H9 (cell line): Measurements from ENCODE around the gene KIF4A. TPM values are rescaled to one million over a fixed set of nuclear protein-coding genes. Genes with fewer than 3 reads are reported as not detected.

Experiments used
- DNase-seq: peaks from one replicate; pipeline ENCODE4 v3.0.0-alpha.2; 2017
- H2AFZ ChIP-seq: one replicate; pipeline ENCODE4 v1.6.1; 2013; ENCODE audit warnings: mild to moderate bottlenecking, low read length, control low read depth, moderate library complexity
- H2AK5ac ChIP-seq: 2 replicates; pipeline ENCODE4 v1.6.1; 2013; ENCODE audit warnings: low read length, control low read depth, mixed read lengths; ENCODE audit not compliant: insufficient read length
- H2BK120ac ChIP-seq: one replicate; pipeline ENCODE4 v1.6.1; 2013; ENCODE audit warnings: low read depth, mild to moderate bottlenecking, low read length, control low read depth, inconsistent platforms; ENCODE audit not compliant: poor library complexity, severe bottlenecking
- H2BK12ac ChIP-seq: 2 replicates; pipeline ENCODE4 v1.6.1; 2013; ENCODE audit warnings: low read length, control low read depth, mixed read lengths, low read depth; ENCODE audit not compliant: insufficient read length
- H2BK15ac ChIP-seq: 2 replicates; pipeline ENCODE4 v1.6.1; 2013; ENCODE audit warnings: low read depth, low read length, control low read depth
- H2BK20ac ChIP-seq: one replicate; pipeline ENCODE4 v1.6.1; 2013; ENCODE audit warnings: low read depth, mild to moderate bottlenecking, low read length, control low read depth, inconsistent platforms; ENCODE audit not compliant: poor library complexity, severe bottlenecking
- H2BK5ac ChIP-seq: 2 replicates; pipeline ENCODE4 v1.6.1; 2013; ENCODE audit warnings: low read length, control low read depth, mixed read lengths; ENCODE audit not compliant: insufficient read length
- H3K14ac ChIP-seq: 2 replicates; pipeline ENCODE4 v1.6.1; 2013; ENCODE audit warnings: low read length, control low read depth; ENCODE audit not compliant: insufficient read depth
- H3K18ac ChIP-seq: 2 replicates; pipeline ENCODE4 v1.6.1; 2013; ENCODE audit warnings: low read depth, mild to moderate bottlenecking, mixed read lengths, low read length, control low read depth; ENCODE audit not compliant: insufficient read length
- H3K23ac ChIP-seq: 2 replicates; pipeline ENCODE4 v1.6.1; 2013; ENCODE audit warnings: low read length, control low read depth, mixed read lengths, low read depth; ENCODE audit not compliant: insufficient read length
- H3K23me2 ChIP-seq: 2 replicates; pipeline ENCODE4 v1.6.1; 2013; ENCODE audit warnings: low read depth, mild to moderate bottlenecking, mixed read lengths, low read length, control low read depth; ENCODE audit not compliant: insufficient read length, poor library complexity, severe bottlenecking
- H3K27ac ChIP-seq: 2 replicates; pipeline ENCODE4 v1.5.1; 2013; ENCODE audit warnings: low read length, control low read depth, mixed read lengths, low read depth; ENCODE audit not compliant: insufficient read length
- H3K27me3 ChIP-seq: 2 replicates; pipeline ENCODE4 v1.6.1; 2013; ENCODE audit warnings: low read length, control low read depth, inconsistent platforms; ENCODE audit not compliant: insufficient read depth
- H3K4ac ChIP-seq: 2 replicates; pipeline ENCODE4 v1.6.1; 2013; ENCODE audit warnings: low read depth, mild to moderate bottlenecking, control low read depth, inconsistent platforms, low read length, moderate library complexity
- H3K4me1 ChIP-seq: 2 replicates; pipeline ENCODE4 v1.6.1; 2013; ENCODE audit warnings: low read length, control low read depth, inconsistent platforms; ENCODE audit not compliant: insufficient read depth
- H3K4me2 ChIP-seq: 2 replicates; pipeline ENCODE4 v1.6.1; 2013; ENCODE audit warnings: low read length, control low read depth, mixed read lengths; ENCODE audit not compliant: insufficient read length, insufficient read depth
- H3K56ac ChIP-seq: 2 replicates; pipeline ENCODE4 v1.6.1; 2013; ENCODE audit warnings: low read depth, mild to moderate bottlenecking, mixed read lengths, low read length, control low read depth; ENCODE audit not compliant: insufficient read length
- H3K79me1 ChIP-seq: 2 replicates; pipeline ENCODE4 v1.6.1; 2013; ENCODE audit warnings: low read depth, mild to moderate bottlenecking, moderate library complexity, low read length, control low read depth, inconsistent platforms; ENCODE audit not compliant: insufficient read depth, poor library complexity, severe bottlenecking
- H3K79me2 ChIP-seq: 2 replicates; pipeline ENCODE4 v1.6.1; 2013; ENCODE audit warnings: low read length, control low read depth, inconsistent platforms; ENCODE audit not compliant: insufficient read depth
- H3K9ac ChIP-seq: 2 replicates; pipeline ENCODE4 v1.6.1; 2013; ENCODE audit warnings: low read length, control low read depth, mixed read lengths; ENCODE audit not compliant: insufficient read length; ENCODE audit errors: extremely low read depth
- H3K9me3 ChIP-seq: one replicate; pipeline ENCODE4 v1.6.1; 2013; ENCODE audit warnings: low read depth, low read length, inconsistent platforms; ENCODE audit not compliant: control insufficient read depth
- H3T11ph ChIP-seq: one replicate; pipeline ENCODE4 v1.6.1; 2013; ENCODE audit warnings: mild to moderate bottlenecking, low read length, control low read depth, inconsistent platforms
- H4K20me1 ChIP-seq: one replicate; pipeline ENCODE4 v1.6.1; 2013; ENCODE audit not compliant: control insufficient read depth, insufficient read length, insufficient read depth
- H4K5ac ChIP-seq: 2 replicates; pipeline ENCODE4 v1.6.1; 2013; ENCODE audit warnings: low read depth, mild to moderate bottlenecking, mixed read lengths, low read length, control low read depth; ENCODE audit not compliant: insufficient read length
- H4K8ac ChIP-seq: replicated peaks from 2 replicates; pipeline ENCODE4 v1.6.1; 2013; ENCODE audit warnings: low read length, control low read depth, mixed read lengths, low read depth; ENCODE audit not compliant: insufficient read length
- H4K91ac ChIP-seq: 2 replicates; pipeline ENCODE4 v1.6.1; 2013; ENCODE audit warnings: low read depth, mild to moderate bottlenecking, moderate library complexity, mixed read lengths, low read length, control low read depth; ENCODE audit not compliant: insufficient read length
- H3K27ac Mint-ChIP-seq, 3 experiments: 2 replicates in 2 of 3; 3 replicates in 1 of 3; pipeline ENCODE4 v1.8.0; 2020 to 2021; ENCODE audit warnings: mixed read lengths in 3 of 3, mild to moderate bottlenecking in 1 of 3, moderate library complexity in 1 of 3
- H3K27me3 Mint-ChIP-seq: 2 replicates; pipeline ENCODE4 v1.8.0; 2021; ENCODE audit warnings: low read depth, mild to moderate bottlenecking, moderate library complexity, mixed read lengths
- H3K36me3 Mint-ChIP-seq, 3 experiments: 2 replicates in 2 of 3; 3 replicates in 1 of 3; pipeline ENCODE4 v1.8.0; 2020 to 2021; ENCODE audit warnings: low read depth in 3 of 3, mixed read lengths in 3 of 3; ENCODE audit not compliant: insufficient read depth in 1 of 3
- H3K4me1 Mint-ChIP-seq, 2 experiments: 2 replicates each; pipeline ENCODE4 v1.8.0; 2020; ENCODE audit warnings: mixed read lengths in 2 of 2
- H3K4me3 Mint-ChIP-seq, 2 experiments: 2 replicates in 1 of 2; 3 replicates in 1 of 2; pipeline ENCODE4 v1.8.0; 2020 to 2021; ENCODE audit warnings: mild to moderate bottlenecking in 2 of 2, mixed read lengths in 2 of 2, moderate library complexity in 1 of 2
- H3K9me3 Mint-ChIP-seq, 2 experiments: 2 replicates in 1 of 2; 3 replicates in 1 of 2; pipeline ENCODE4 v1.8.0; 2020; ENCODE audit warnings: mild to moderate bottlenecking in 2 of 2, mixed read lengths in 2 of 2, moderate library complexity in 1 of 2
- CTCF ChIP-seq: fragments of 200-600 bp; sonication (generic); conservative IDR thresholded peaks from 3 replicates; pipeline ENCODE4 v1.8.0; 2021; ENCODE audit warnings: antibody characterized with exemption, mild to moderate bottlenecking
- WGBS: extraction: QIAGEN DNeasy Blood & Tissue Kit; methylation state at CpG from one replicate; pipeline ENCODE4 v1.1.7; 2013; ENCODE audit warnings: missing lambda C conversion rate, low lambda C conversion rate, mixed read lengths; ENCODE audit not compliant: insufficient read length; ENCODE audit errors: extremely low coverage; 5-methylcytosine and 5-hydroxymethylcytosine counted together
- total RNA-seq: library from RNA; stranded (reverse); gene quantifications from 2 replicates; pipeline ENCODE4 v1.2.1, GENCODE V29; 2021

Gene KIF4A
- total RNA-seq, 1 experiment from 2014 or later: 41.8 TPM

GRCh38 chrX:70468709-70469108 is 178.8 kb downstream of the KIF4A start:
- peaks cover 12 to 26% of the 10 kb centered on the region in 2 experiments for H3K4me1 Mint-ChIP-seq
- no peak overlapping the region for H3K27ac Mint-ChIP-seq
- H2BK20ac ChIP-seq: no peak overlapping the region
- no peak overlapping the region for H2BK5ac ChIP-seq
- no peaks in the 10 kb centered on the region for H4K20me1 ChIP-seq
- H3K56ac ChIP-seq: no peak overlapping the region
- no peaks in the 10 kb centered on the region for H3K27me3 Mint-ChIP-seq
- no peaks in the 10 kb centered on the region for H3K4me1 ChIP-seq
- no peak overlapping the region for H3K18ac ChIP-seq
- H4K91ac ChIP-seq: no peak overlapping the region
- H3K27me3 ChIP-seq: no peaks in the 10 kb centered on the region
- no peak overlapping the region for H2BK120ac ChIP-seq
- no peak overlapping the region for H2AFZ ChIP-seq
- no peak overlapping the region for H3K4me2 ChIP-seq
- H4K8ac ChIP-seq: no peak overlapping the region
- H2BK12ac ChIP-seq: no peak overlapping the region
- no peak overlapping the region for H2AK5ac ChIP-seq
- H3K4me3 Mint-ChIP-seq: no peak overlapping the region
- TF ChIP-seq CTCF: no peak
- WGBS: no CpG with 5 or more reads among the region's 1 CpG
- H3K9me3 Mint-ChIP-seq: peaks cover 52 to 63% of the 10 kb centered on the region in 2 experiments
- H4K5ac ChIP-seq: no peak overlapping the region
- no peak overlapping the region for H3K27ac ChIP-seq
- H3K36me3 Mint-ChIP-seq: peaks cover 13 to 52% (median 43%) of the 10 kb centered on the region in 3 experiments
- no peak overlapping the region for H3K14ac ChIP-seq
- H3K9ac ChIP-seq: no peak overlapping the region
- peaks cover 8% of the 10 kb centered on the region; the same call in 1 of the 2 replicates for H3K79me2 ChIP-seq
- peaks cover 9% of the 10 kb centered on the region for H3K9me3 ChIP-seq
- H3T11ph ChIP-seq: no peak overlapping the region
- no peak for DNase-seq
- H2BK15ac ChIP-seq: no peak overlapping the region
- no peak overlapping the region for H3K23ac ChIP-seq
- no peaks in the 10 kb centered on the region for H3K79me1 ChIP-seq
- no peak overlapping the region for H3K4ac ChIP-seq
- no peaks in the 10 kb centered on the region for H3K23me2 ChIP-seq

Other genes starting within 250 kb of the KIF4A start
- gene AWAT2, start 240.2 kb upstream of the KIF4A start, total RNA-seq: not detected in 2 replicates
- 0.18 TPM in 1 of 2 replicates, not detected in the other for gene OTUD6A, start 227.6 kb upstream of the KIF4A start, total RNA-seq
- 41.6 and 45.0 TPM in 2 replicates for gene IGBP1, start 156.7 kb upstream of the KIF4A start, total RNA-seq
- gene DGAT2L6, start 112.6 kb upstream of the KIF4A start, total RNA-seq: not detected in 2 replicates
- not detected in 2 replicates for gene AWAT1, start 55.4 kb upstream of the KIF4A start, total RNA-seq
- gene P2RY4, start 29.9 kb upstream of the KIF4A start, total RNA-seq: 0.18 TPM in 1 of 2 replicates, not detected in the other
- not detected in 2 replicates for gene ARR3, start 21.8 kb upstream of the KIF4A start, total RNA-seq
- not detected in 2 replicates for gene RAB41, start 7.9 kb upstream of the KIF4A start, total RNA-seq
- gene PDZD11, start 177 bp upstream of the KIF4A start, total RNA-seq: 30.4 and 30.6 TPM in 2 replicates
- gene GDPD2, start 133.2 kb downstream of the KIF4A start, total RNA-seq: 13.9 and 14.1 TPM in 2 replicates
- gene DLG3, start 154.7 kb downstream of the KIF4A start, total RNA-seq: 71.2 and 71.6 TPM in 2 replicates